Nasal cavity respiratory epithelium epithelial cell of viscerocranial mucosa (primary cell): Measurements from ENCODE around the gene FRRS1. TPM values are rescaled to one million over a fixed set of nuclear protein-coding genes. Genes with fewer than 3 reads are reported as not detected.

Experiments used
- total RNA-seq: library from RNA; depleted of rRNA; stranded (reverse); fragments of >200 nt; gene quantifications from 2 replicates; pipeline ENCODE4 v1.2.3, GENCODE V29; 2014

FRRS1 gene, protein sequence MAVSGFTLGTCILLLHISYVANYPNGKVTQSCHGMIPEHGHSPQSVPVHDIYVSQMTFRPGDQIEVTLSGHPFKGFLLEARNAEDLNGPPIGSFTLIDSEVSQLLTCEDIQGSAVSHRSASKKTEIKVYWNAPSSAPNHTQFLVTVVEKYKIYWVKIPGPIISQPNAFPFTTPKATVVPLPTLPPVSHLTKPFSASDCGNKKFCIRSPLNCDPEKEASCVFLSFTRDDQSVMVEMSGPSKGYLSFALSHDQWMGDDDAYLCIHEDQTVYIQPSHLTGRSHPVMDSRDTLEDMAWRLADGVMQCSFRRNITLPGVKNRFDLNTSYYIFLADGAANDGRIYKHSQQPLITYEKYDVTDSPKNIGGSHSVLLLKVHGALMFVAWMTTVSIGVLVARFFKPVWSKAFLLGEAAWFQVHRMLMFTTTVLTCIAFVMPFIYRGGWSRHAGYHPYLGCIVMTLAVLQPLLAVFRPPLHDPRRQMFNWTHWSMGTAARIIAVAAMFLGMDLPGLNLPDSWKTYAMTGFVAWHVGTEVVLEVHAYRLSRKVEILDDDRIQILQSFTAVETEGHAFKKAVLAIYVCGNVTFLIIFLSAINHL
- 23.9 and 36.6 TPM in 2 replicates for total RNA-seq

GRCh38 chr1:99766378-99766800 is at the start of gene FRRS1:
Gene FRRS1 (minus strand): TSS chr1:99766635. CDS start chr1:99748768, 17,867 bp downstream.

Other genes starting within 250 kb of the FRRS1 start
- gene PALMD, start 120.5 kb downstream of the FRRS1 start, total RNA-seq = 1.7 and 15.5 TPM in 2 replicates
- 10.6 and 22.5 TPM in 2 replicates for gene AGL, start 83.7 kb upstream of the FRRS1 start, total RNA-seq
- gene SLC35A3, start 203.4 kb upstream of the FRRS1 start, total RNA-seq = 29.0 and 30.2 TPM in 2 replicates